HEK293 (cell line): ENCODE data around the gene PTGDR.

Experiments
- CTCF ChIA-PET: fragments of 350-600 bp; formaldehyde crosslinking; extraction: SDS; loops from one replicate; lab custom pipeline; 2021; ENCODE audit warnings: antibody characterized with exemption; lab: Yijun Ruan, JAX
- POLR2A ChIA-PET: fragments of 300-600 bp; formaldehyde crosslinking; extraction: SDS; loops from one replicate; lab custom pipeline; 2020; ENCODE audit warnings: antibody characterized with exemption, inconsistent platforms; lab: Yijun Ruan, JAX
- H3K27ac ChIP-seq: fragments of 200-500 bp; sonication (Bioruptor generic); 2 replicates; pipeline ENCODE4 v1.5.1; 2014; ENCODE audit warnings: low read depth, low read length, control low read depth, inconsistent platforms; ENCODE audit errors: extremely low read depth
- H3K36me3 ChIP-seq, 2 experiments: fragments of 200-500 bp in 1 of 2; sonication (Bioruptor generic) in 1 of 2; 1 replicate in 1 of 2; 2 replicates in 1 of 2; pipeline ENCODE4 v1.5.1; 2014 to 2017; ENCODE audit warnings: inconsistent platforms in 2 of 2, low read length in 2 of 2; ENCODE audit not compliant: control insufficient read depth in 2 of 2, insufficient read depth in 1 of 2
- H3K4me1 ChIP-seq: fragments of 200-500 bp; sonication (Bioruptor generic); 2 replicates; pipeline ENCODE4 v1.5.1; 2014; ENCODE audit warnings: mild to moderate bottlenecking, low read length, inconsistent platforms; ENCODE audit not compliant: control insufficient read depth, insufficient read depth
- H3K4me3 ChIP-seq: 2 replicates; pipeline ENCODE4 v1.5.1; 2011; ENCODE audit warnings: low read depth, mild to moderate bottlenecking, control low read depth, low read length, moderate library complexity
- H3K9me3 ChIP-seq: fragments of 200-500 bp; sonication (Bioruptor generic); 2 replicates; pipeline ENCODE4 v1.5.1; 2014; ENCODE audit warnings: low read depth, low read length, inconsistent platforms; ENCODE audit not compliant: control insufficient read depth, insufficient read depth
- BCL11A ChIP-seq: fragments of 450-650 bp; formaldehyde crosslinking; IDR thresholded peaks from 2 replicates; pipeline ENCODE4 v1.5.1; 2016; ENCODE audit warnings: low read depth, missing biosample characterization, missing genetic modification characterization
- HOXC10 ChIP-seq: sonication (generic); formaldehyde crosslinking; IDR thresholded peaks from 2 replicates; pipeline ENCODE4 v1.8.1; 2023; ENCODE audit warnings: mild to moderate bottlenecking, missing genetic modification reagents
- HOXD13 ChIP-seq: sonication (generic); formaldehyde crosslinking; IDR thresholded peaks from 2 replicates; pipeline ENCODE4 v1.8.0; 2022; ENCODE audit warnings: missing genetic modification reagents, borderline replicate concordance
- SCRT2 ChIP-seq: fragments of 450-650 bp; formaldehyde crosslinking; IDR thresholded peaks from 2 replicates; pipeline ENCODE4 v1.5.1; 2016; ENCODE audit warnings: missing biosample characterization, missing genetic modification characterization
- SETDB1 ChIP-seq: IDR thresholded peaks from one replicate; pipeline ENCODE4 v1.6.1; 2017; ENCODE audit warnings: mild to moderate bottlenecking, low read length, moderate library complexity, mixed read lengths; ENCODE audit not compliant: insufficient read length
- TSHZ1 ChIP-seq: fragments of 450-650 bp; formaldehyde crosslinking; IDR thresholded peaks from 2 replicates; pipeline ENCODE4 v1.5.1; 2016; ENCODE audit warnings: missing biosample characterization, missing genetic modification characterization, borderline replicate concordance
- YY2 ChIP-seq: fragments of 450-650 bp; formaldehyde crosslinking; IDR thresholded peaks from 2 replicates; pipeline ENCODE4 v1.5.1; 2016; ENCODE audit warnings: missing biosample characterization, missing genetic modification characterization
- ZEB2 ChIP-seq: fragments of 450-650 bp; formaldehyde crosslinking; IDR thresholded peaks from 2 replicates; pipeline ENCODE4 v1.5.1; 2016; ENCODE audit warnings: missing biosample characterization, missing genetic modification characterization
- ZNF114 ChIP-seq: fragments of 450-650 bp; formaldehyde crosslinking; IDR thresholded peaks from 2 replicates; pipeline ENCODE4 v1.5.0; 2017; ENCODE audit warnings: missing biosample characterization, missing genetic modification characterization
- ZNF121 ChIP-seq: fragments of 450-650 bp; formaldehyde crosslinking; IDR thresholded peaks from 2 replicates; pipeline ENCODE4 v1.5.1; 2016; ENCODE audit warnings: missing biosample characterization, missing genetic modification characterization
- ZNF211 ChIP-seq: fragments of 450-650 bp; formaldehyde crosslinking; IDR thresholded peaks from 2 replicates; pipeline ENCODE4 v1.5.1; 2016; ENCODE audit warnings: low read depth, missing biosample characterization, missing genetic modification characterization
- ZNF560 ChIP-seq: fragments of 450-650 bp; formaldehyde crosslinking; IDR thresholded peaks from 2 replicates; pipeline ENCODE4 v1.5.1; 2017; ENCODE audit warnings: missing biosample characterization, missing genetic modification characterization, borderline replicate concordance
- ZNF580 ChIP-seq: fragments of 450-650 bp; formaldehyde crosslinking; IDR thresholded peaks from 2 replicates; pipeline ENCODE4 v1.5.1; 2016; ENCODE audit warnings: missing biosample characterization, missing genetic modification characterization
- ZNF626 ChIP-seq: fragments of 450-650 bp; sonication (Bioruptor Pico); formaldehyde crosslinking; IDR thresholded peaks from 2 replicates; pipeline ENCODE4 v1.5.1; 2018; ENCODE audit warnings: missing biosample characterization, missing genetic modification characterization, inconsistent platforms
- ZNF645 ChIP-seq: fragments of 450-650 bp; formaldehyde crosslinking; IDR thresholded peaks from 2 replicates; pipeline ENCODE4; 2016; ENCODE audit warnings: missing biosample characterization, missing genetic modification characterization
- ZNF660 ChIP-seq: fragments of 450-650 bp; IDR thresholded peaks from 2 replicates; pipeline ENCODE4 v1.5.1; 2018; ENCODE audit warnings: missing biosample characterization, mild to moderate bottlenecking, missing genetic modification characterization
- ZNF677 ChIP-seq: fragments of 450-650 bp; IDR thresholded peaks from 2 replicates; pipeline ENCODE4 v1.5.0; 2018; ENCODE audit warnings: missing biosample characterization, mild to moderate bottlenecking, missing genetic modification characterization, moderate library complexity
- ZNF791 ChIP-seq: fragments of 450-650 bp; formaldehyde crosslinking; IDR thresholded peaks from 2 replicates; pipeline ENCODE4 v1.5.1; 2016; ENCODE audit warnings: missing biosample characterization, missing genetic modification characterization
- ZNF837 ChIP-seq: fragments of 450-650 bp; formaldehyde crosslinking; IDR thresholded peaks from 2 replicates; pipeline ENCODE4 v1.5.1; 2016; ENCODE audit warnings: missing biosample characterization, missing genetic modification characterization
- ZSCAN30 ChIP-seq: fragments of 450-650 bp; IDR thresholded peaks from 2 replicates; pipeline ENCODE4 v1.5.1; 2018; ENCODE audit warnings: missing biosample characterization, mild to moderate bottlenecking, missing genetic modification characterization, moderate library complexity
- TF ChIP-seq, protein P1 (sequence below): fragments of 450-650 bp; formaldehyde crosslinking; IDR thresholded peaks from 2 replicates; pipeline ENCODE4 v1.5.1; 2016; ENCODE audit warnings: missing biosample characterization, missing genetic modification characterization
- TF ChIP-seq, protein P2 (sequence below): fragments of 450-650 bp; formaldehyde crosslinking; IDR thresholded peaks from 2 replicates; pipeline ENCODE4 v1.5.1; 2016; ENCODE audit warnings: missing biosample characterization, missing genetic modification characterization, borderline replicate concordance
- TF ChIP-seq, protein P3 (sequence below): fragments of 450-650 bp; formaldehyde crosslinking; IDR thresholded peaks from 2 replicates; pipeline ENCODE4 v1.5.1; 2016; ENCODE audit warnings: missing biosample characterization, missing genetic modification characterization

The PTGDR gene

GRCh38 chr14:52277552-52277951, 10.1 kb downstream of the PTGDR start:
- ChIA-PET CTCF (no interaction called here), POLR2A (no interaction called here)
- Histone ChIP-seq H3K4me3 (no peak overlapping the region), H3K4me1 (no peaks in the 10 kb centered on the region; the same call in 1 of the 2 replicates), H3K27ac (no peak overlapping the region), H3K36me3 (no peaks in the 10 kb centered on the region), H3K9me3 (no peaks in the 10 kb centered on the region)
- TF ChIP-seq SCRT2 (tag by site-specific recombination) (peak; percentile 25; the same call in 1 of the 2 replicates), ZNF121 (tag by site-specific recombination) (no peak), ZNF114 (tag by site-specific recombination) (no peak), ZNF677 (tag by site-specific recombination) (no peak), SETDB1 (no peak), ZNF580 (tag by site-specific recombination) (no peak)
- TF ChIP-seq, protein P1, sequence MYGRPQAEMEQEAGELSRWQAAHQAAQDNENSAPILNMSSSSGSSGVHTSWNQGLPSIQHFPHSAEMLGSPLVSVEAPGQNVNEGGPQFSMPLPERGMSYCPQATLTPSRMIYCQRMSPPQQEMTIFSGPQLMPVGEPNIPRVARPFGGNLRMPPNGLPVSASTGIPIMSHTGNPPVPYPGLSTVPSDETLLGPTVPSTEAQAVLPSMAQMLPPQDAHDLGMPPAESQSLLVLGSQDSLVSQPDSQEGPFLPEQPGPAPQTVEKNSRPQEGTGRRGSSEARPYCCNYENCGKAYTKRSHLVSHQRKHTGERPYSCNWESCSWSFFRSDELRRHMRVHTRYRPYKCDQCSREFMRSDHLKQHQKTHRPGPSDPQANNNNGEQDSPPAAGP (tag by site-specific recombination), result no peak

DNA sequence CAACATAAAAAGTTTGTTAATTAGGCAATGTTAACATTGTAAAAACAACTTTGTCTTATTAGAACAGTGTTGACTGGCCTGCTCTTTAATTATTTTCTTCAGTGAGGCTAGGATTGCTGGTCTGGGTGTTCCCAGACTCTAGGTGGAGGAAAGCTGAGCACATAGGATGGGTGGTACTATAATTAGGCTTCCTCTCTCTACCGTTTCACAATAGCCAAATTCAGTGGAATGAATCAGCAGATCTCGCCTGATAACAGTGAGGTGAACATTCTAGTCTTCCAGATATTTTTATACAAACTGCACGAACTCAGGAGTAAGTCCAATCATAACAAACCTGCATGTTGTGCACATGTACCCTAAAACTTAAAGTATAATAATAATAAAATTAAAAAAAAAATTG, 11.9 kb downstream of the PTGDR start:
- no peaks in the 10 kb centered on the region; the same call in 1 of the 2 replicates for H3K4me1 ChIP-seq
- no peak overlapping the region for H3K4me3 ChIP-seq
- POLR2A ChIA-PET, result no interaction called here
- H3K36me3 ChIP-seq, result no peaks in the 10 kb centered on the region
- H3K27ac ChIP-seq, result no peak overlapping the region
- no peaks in the 10 kb centered on the region for H3K9me3 ChIP-seq
- CTCF ChIA-PET, result interaction anchor here (0.5 kb wide), 1 partner anchor 17 kb away, joined by 3 read pairs; no protein-coding TSS in a partner anchor
- no peak for TF ChIP-seq BCL11A (tag by site-specific recombination)
- TF ChIP-seq HOXD13, result no peak
- no peak for TF ChIP-seq ZNF626
- no peak for TF ChIP-seq ZEB2 (tag by site-specific recombination)
- TF ChIP-seq, protein P2, sequence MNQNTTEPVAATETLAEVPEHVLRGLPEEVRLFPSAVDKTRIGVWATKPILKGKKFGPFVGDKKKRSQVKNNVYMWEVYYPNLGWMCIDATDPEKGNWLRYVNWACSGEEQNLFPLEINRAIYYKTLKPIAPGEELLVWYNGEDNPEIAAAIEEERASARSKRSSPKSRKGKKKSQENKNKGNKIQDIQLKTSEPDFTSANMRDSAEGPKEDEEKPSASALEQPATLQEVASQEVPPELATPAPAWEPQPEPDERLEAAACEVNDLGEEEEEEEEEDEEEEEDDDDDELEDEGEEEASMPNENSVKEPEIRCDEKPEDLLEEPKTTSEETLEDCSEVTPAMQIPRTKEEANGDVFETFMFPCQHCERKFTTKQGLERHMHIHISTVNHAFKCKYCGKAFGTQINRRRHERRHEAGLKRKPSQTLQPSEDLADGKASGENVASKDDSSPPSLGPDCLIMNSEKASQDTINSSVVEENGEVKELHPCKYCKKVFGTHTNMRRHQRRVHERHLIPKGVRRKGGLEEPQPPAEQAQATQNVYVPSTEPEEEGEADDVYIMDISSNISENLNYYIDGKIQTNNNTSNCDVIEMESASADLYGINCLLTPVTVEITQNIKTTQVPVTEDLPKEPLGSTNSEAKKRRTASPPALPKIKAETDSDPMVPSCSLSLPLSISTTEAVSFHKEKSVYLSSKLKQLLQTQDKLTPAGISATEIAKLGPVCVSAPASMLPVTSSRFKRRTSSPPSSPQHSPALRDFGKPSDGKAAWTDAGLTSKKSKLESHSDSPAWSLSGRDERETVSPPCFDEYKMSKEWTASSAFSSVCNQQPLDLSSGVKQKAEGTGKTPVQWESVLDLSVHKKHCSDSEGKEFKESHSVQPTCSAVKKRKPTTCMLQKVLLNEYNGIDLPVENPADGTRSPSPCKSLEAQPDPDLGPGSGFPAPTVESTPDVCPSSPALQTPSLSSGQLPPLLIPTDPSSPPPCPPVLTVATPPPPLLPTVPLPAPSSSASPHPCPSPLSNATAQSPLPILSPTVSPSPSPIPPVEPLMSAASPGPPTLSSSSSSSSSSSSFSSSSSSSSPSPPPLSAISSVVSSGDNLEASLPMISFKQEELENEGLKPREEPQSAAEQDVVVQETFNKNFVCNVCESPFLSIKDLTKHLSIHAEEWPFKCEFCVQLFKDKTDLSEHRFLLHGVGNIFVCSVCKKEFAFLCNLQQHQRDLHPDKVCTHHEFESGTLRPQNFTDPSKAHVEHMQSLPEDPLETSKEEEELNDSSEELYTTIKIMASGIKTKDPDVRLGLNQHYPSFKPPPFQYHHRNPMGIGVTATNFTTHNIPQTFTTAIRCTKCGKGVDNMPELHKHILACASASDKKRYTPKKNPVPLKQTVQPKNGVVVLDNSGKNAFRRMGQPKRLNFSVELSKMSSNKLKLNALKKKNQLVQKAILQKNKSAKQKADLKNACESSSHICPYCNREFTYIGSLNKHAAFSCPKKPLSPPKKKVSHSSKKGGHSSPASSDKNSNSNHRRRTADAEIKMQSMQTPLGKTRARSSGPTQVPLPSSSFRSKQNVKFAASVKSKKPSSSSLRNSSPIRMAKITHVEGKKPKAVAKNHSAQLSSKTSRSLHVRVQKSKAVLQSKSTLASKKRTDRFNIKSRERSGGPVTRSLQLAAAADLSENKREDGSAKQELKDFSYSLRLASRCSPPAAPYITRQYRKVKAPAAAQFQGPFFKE (tag by site-specific recombination), result no peak
- TF ChIP-seq TSHZ1 (tag by site-specific recombination), result no peak
- no peak for TF ChIP-seq ZNF660 (tag by site-specific recombination)
- no peak for TF ChIP-seq YY2
- no peak for TF ChIP-seq HOXC10 (CRISPR knock-in tag)
- no peak for TF ChIP-seq ZNF645 (tag by site-specific recombination)
- no peak for TF ChIP-seq ZNF560 (tag by site-specific recombination)
- TF ChIP-seq, protein P3, sequence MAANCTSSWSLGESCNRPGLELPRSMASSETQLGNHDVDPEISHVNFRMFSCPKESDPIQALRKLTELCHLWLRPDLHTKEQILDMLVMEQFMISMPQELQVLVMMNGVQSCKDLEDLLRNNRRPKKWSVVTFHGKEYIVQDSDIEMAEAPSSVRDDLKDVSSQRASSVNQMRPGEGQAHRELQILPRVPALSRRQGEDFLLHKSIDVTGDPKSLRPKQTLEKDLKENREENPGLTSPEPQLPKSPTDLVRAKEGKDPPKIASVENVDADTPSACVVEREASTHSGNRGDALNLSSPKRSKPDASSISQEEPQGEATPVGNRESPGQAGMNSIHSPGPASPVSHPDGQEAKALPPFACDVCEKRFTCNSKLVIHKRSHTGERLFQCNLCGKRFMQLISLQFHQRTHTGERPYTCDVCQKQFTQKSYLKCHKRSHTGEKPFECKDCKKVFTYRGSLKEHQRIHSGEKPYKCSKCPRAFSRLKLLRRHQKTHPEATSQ (tag by site-specific recombination), result no peak
- no peak for TF ChIP-seq ZNF791
- TF ChIP-seq ZNF837 (tag by site-specific recombination), result no peak
- TF ChIP-seq ZNF211 (tag by site-specific recombination), result no peak
- no peak for TF ChIP-seq ZSCAN30 (tag by site-specific recombination)
